Activated naive CD8-positive, alpha-beta T cell treated with anti-CD3 and anti-CD28 coated beads for 36 hours (primary cell): ENCODE measurements around the gene CUX1. TPM values are rescaled to one million over a fixed set of nuclear protein-coding genes. Genes with fewer than 3 reads are reported as not detected.
A peak's percentile ranks its signal among the peaks of the same experiment; 100 is the strongest.
"Not testable (repeated sequence)": the region's sequence is repeated elsewhere in the genome, so short reads cannot be mapped to it uniquely, and the experiment has no call there.

Experiments used
- DNase-seq: peaks from one replicate; pipeline ENCODE4 v3.0.0; 2021
- H3K27ac Mint-ChIP-seq: one replicate; pipeline ENCODE4 v1.8.0; 2022; ENCODE audit warnings: mild to moderate bottlenecking, moderate library complexity, mixed read lengths
- H3K27me3 Mint-ChIP-seq: one replicate; pipeline ENCODE4 v1.8.0; 2022; ENCODE audit warnings: mild to moderate bottlenecking, mixed read lengths
- H3K36me3 Mint-ChIP-seq: one replicate; pipeline ENCODE4 v1.8.0; 2021; ENCODE audit warnings: mild to moderate bottlenecking, mixed read lengths
- H3K4me1 Mint-ChIP-seq: one replicate; pipeline ENCODE4 v1.8.0; 2021; ENCODE audit warnings: mixed read lengths
- H3K4me3 Mint-ChIP-seq: one replicate; pipeline ENCODE4 v1.8.0; 2022; ENCODE audit warnings: mild to moderate bottlenecking, moderate library complexity, mixed read lengths
- H3K9me3 Mint-ChIP-seq: one replicate; pipeline ENCODE4 v1.8.0; 2022; ENCODE audit warnings: mixed read lengths
- total RNA-seq, 2 experiments: library from RNA; stranded (reverse); gene quantifications; one replicate each; pipeline ENCODE4 v1.2.3, GENCODE V29; 2021

Gene CUX1
- total RNA-seq, 2 experiments from 2014 or later = 14.2 to 14.5 TPM

- DNase-seq = peak; percentile 6
- no peaks in the 10 kb centered on the region for H3K27me3 Mint-ChIP-seq
- no peak overlapping the region for H3K27ac Mint-ChIP-seq
These were observed 307.7 kb downstream of the CUX1 start for GRCh38 chr7:102125127-102125596.

GRCh38 chr7:102128303-102128702 lies 310.9 kb downstream of the CUX1 start:
- peaks cover 7% of the 10 kb centered on the region for H3K36me3 Mint-ChIP-seq
- H3K4me3 Mint-ChIP-seq = no peak overlapping the region
- H3K27me3 Mint-ChIP-seq = no peaks in the 10 kb centered on the region
- no peaks in the 10 kb centered on the region for H3K9me3 Mint-ChIP-seq
- no peaks in the 10 kb centered on the region for H3K4me1 Mint-ChIP-seq
- no peak for DNase-seq
- H3K27ac Mint-ChIP-seq = no peak overlapping the region

More at GRCh38 chr7:102125127-102125596, 307.7 kb downstream of the CUX1 start:
- peaks cover 10% of the 10 kb centered on the region for H3K4me1 Mint-ChIP-seq
- H3K4me3 Mint-ChIP-seq = no peak overlapping the region
- peaks cover 6% of the 10 kb centered on the region for H3K36me3 Mint-ChIP-seq
- no peaks in the 10 kb centered on the region for H3K9me3 Mint-ChIP-seq

GRCh38 chr7:102129636-102130370 lies 312.4 kb downstream of the CUX1 start:
- Mint-ChIP-seq H3K36me3 (peaks cover 4% of the 10 kb centered on the region), H3K9me3 (no peaks in the 10 kb centered on the region), H3K27me3 (no peaks in the 10 kb centered on the region), H3K4me3 (no peak overlapping the region), H3K27ac (no peak overlapping the region), H3K4me1 (no peaks in the 10 kb centered on the region)
- no peak for DNase-seq

GRCh38 chr7:102132209-102132752 lies 314.9 kb downstream of the CUX1 start:
- H3K36me3 Mint-ChIP-seq = peaks cover 4% of the 10 kb centered on the region
- no peaks in the 10 kb centered on the region for H3K9me3 Mint-ChIP-seq
- no peak for DNase-seq
- H3K4me1 Mint-ChIP-seq = no peaks in the 10 kb centered on the region
- H3K27me3 Mint-ChIP-seq = no peaks in the 10 kb centered on the region
- H3K27ac Mint-ChIP-seq = no peak overlapping the region
- no peak overlapping the region for H3K4me3 Mint-ChIP-seq

GRCh38 chr7:102138676-102139075 lies 321.2 kb downstream of the CUX1 start:
- peaks cover 2% of the 10 kb centered on the region for H3K36me3 Mint-ChIP-seq
- no peak overlapping the region for H3K4me3 Mint-ChIP-seq
- no peak overlapping the region for H3K27ac Mint-ChIP-seq
- DNase-seq = no peak
- no peaks in the 10 kb centered on the region for H3K9me3 Mint-ChIP-seq
- no peaks in the 10 kb centered on the region for H3K27me3 Mint-ChIP-seq
- peaks cover 7% of the 10 kb centered on the region for H3K4me1 Mint-ChIP-seq

- H3K27ac Mint-ChIP-seq = peak overlapping the region; percentile 78
- peaks cover 7% of the 10 kb centered on the region for H3K4me1 Mint-ChIP-seq
- peak overlapping the region; percentile 67 for H3K4me3 Mint-ChIP-seq
- H3K27me3 Mint-ChIP-seq = no peaks in the 10 kb centered on the region
- no peaks in the 10 kb centered on the region for H3K9me3 Mint-ChIP-seq
- H3K36me3 Mint-ChIP-seq = peaks cover 4% of the 10 kb centered on the region
- peak; percentile 6 for DNase-seq
These were observed 323.5 kb downstream of the CUX1 start for GRCh38 chr7:102140952-102141370.

GRCh38 chr7:102142433-102142832 lies 325.0 kb downstream of the CUX1 start:
- not testable (repeated sequence) for H3K27ac Mint-ChIP-seq, H3K27me3 Mint-ChIP-seq, H3K9me3 Mint-ChIP-seq, H3K4me1 Mint-ChIP-seq, H3K36me3 Mint-ChIP-seq, DNase-seq, H3K4me3 Mint-ChIP-seq

- H3K9me3 Mint-ChIP-seq = no peaks in the 10 kb centered on the region
These were observed 328.7 kb downstream of the CUX1 start for GRCh38 chr7:102146122-102146521.

GRCh38 chr7:102147008-102147407 lies 329.6 kb downstream of the CUX1 start:
- peaks cover 2% of the 10 kb centered on the region for H3K36me3 Mint-ChIP-seq
- no peaks in the 10 kb centered on the region for H3K27me3 Mint-ChIP-seq
- H3K27ac Mint-ChIP-seq = no peak overlapping the region
- H3K4me3 Mint-ChIP-seq = no peak overlapping the region
- peaks cover 2% of the 10 kb centered on the region for H3K4me1 Mint-ChIP-seq
- no peak for DNase-seq
- H3K9me3 Mint-ChIP-seq = no peaks in the 10 kb centered on the region

More at GRCh38 chr7:102146122-102146521, 328.7 kb downstream of the CUX1 start:
- peaks cover 4% of the 10 kb centered on the region for H3K36me3 Mint-ChIP-seq
- no peaks in the 10 kb centered on the region for H3K27me3 Mint-ChIP-seq
- no peak for DNase-seq
- H3K27ac Mint-ChIP-seq = no peak overlapping the region
- H3K4me1 Mint-ChIP-seq = peaks cover 4% of the 10 kb centered on the region
- no peak overlapping the region for H3K4me3 Mint-ChIP-seq

GRCh38 chr7:102148799-102149198 lies 331.4 kb downstream of the CUX1 start:
- no peak overlapping the region for H3K27ac Mint-ChIP-seq
- peaks cover 2% of the 10 kb centered on the region for H3K4me1 Mint-ChIP-seq
- H3K27me3 Mint-ChIP-seq = no peaks in the 10 kb centered on the region
- H3K4me3 Mint-ChIP-seq = no peak overlapping the region
- peaks cover 7% of the 10 kb centered on the region for H3K36me3 Mint-ChIP-seq
- no peaks in the 10 kb centered on the region for H3K9me3 Mint-ChIP-seq
- no peak for DNase-seq

GRCh38 chr7:102149416-102149815 lies 332.0 kb downstream of the CUX1 start:
- DNase-seq = no peak
- H3K9me3 Mint-ChIP-seq = no peaks in the 10 kb centered on the region
- no peaks in the 10 kb centered on the region for H3K27me3 Mint-ChIP-seq
- no peak overlapping the region for H3K27ac Mint-ChIP-seq
- no peak overlapping the region for H3K4me3 Mint-ChIP-seq
- H3K4me1 Mint-ChIP-seq = peaks cover 2% of the 10 kb centered on the region
- H3K36me3 Mint-ChIP-seq = peaks cover 7% of the 10 kb centered on the region

- peaks cover 6% of the 10 kb centered on the region for H3K36me3 Mint-ChIP-seq
- H3K4me3 Mint-ChIP-seq = no peak overlapping the region
- no peak overlapping the region for H3K27ac Mint-ChIP-seq
- no peaks in the 10 kb centered on the region for H3K9me3 Mint-ChIP-seq
- H3K4me1 Mint-ChIP-seq = peaks cover 2% of the 10 kb centered on the region
- no peak for DNase-seq
- no peaks in the 10 kb centered on the region for H3K27me3 Mint-ChIP-seq
These were observed 332.8 kb downstream of the CUX1 start for GRCh38 chr7:102150266-102150665.

GRCh38 chr7:102152672-102153598 lies 335.5 kb downstream of the CUX1 start:
- peaks cover 6% of the 10 kb centered on the region for H3K36me3 Mint-ChIP-seq
- H3K4me3 Mint-ChIP-seq = no peak overlapping the region
- no peaks in the 10 kb centered on the region for H3K27me3 Mint-ChIP-seq
- H3K9me3 Mint-ChIP-seq = no peaks in the 10 kb centered on the region
- no peak overlapping the region for H3K27ac Mint-ChIP-seq
- DNase-seq = no peak
- no peaks in the 10 kb centered on the region for H3K4me1 Mint-ChIP-seq

- H3K4me1 Mint-ChIP-seq = no peaks in the 10 kb centered on the region
- H3K27me3 Mint-ChIP-seq = no peaks in the 10 kb centered on the region
- H3K27ac Mint-ChIP-seq = no peak overlapping the region
- peaks cover 6% of the 10 kb centered on the region for H3K36me3 Mint-ChIP-seq
- DNase-seq = no peak
- H3K9me3 Mint-ChIP-seq = no peaks in the 10 kb centered on the region
- no peak overlapping the region for H3K4me3 Mint-ChIP-seq
These were observed 336.1 kb downstream of the CUX1 start for GRCh38 chr7:102153599-102153946.

GRCh38 chr7:102154425-102154824 lies 337.0 kb downstream of the CUX1 start:
- no peaks in the 10 kb centered on the region for H3K4me1 Mint-ChIP-seq
- no peaks in the 10 kb centered on the region for H3K27me3 Mint-ChIP-seq

More at GRCh38 chr7:102154425-102154824, 337.0 kb downstream of the CUX1 start:
- H3K4me3 Mint-ChIP-seq = no peak overlapping the region
- no peak for DNase-seq
- peaks cover 6% of the 10 kb centered on the region for H3K36me3 Mint-ChIP-seq
- no peak overlapping the region for H3K27ac Mint-ChIP-seq
- no peaks in the 10 kb centered on the region for H3K9me3 Mint-ChIP-seq
